Fibroblast of skin of right quadriceps (primary cell): ENCODE measurements around the gene SH3BP1.
"Not testable (repeated sequence)": the region's sequence is repeated elsewhere in the genome, so short reads cannot be mapped to it uniquely, and the experiment has no call there.

Experiments
- DNase-seq: peaks from one replicate; pipeline ENCODE4 v3.0.0-alpha.2; 2013

Gene SH3BP1

GRCh38 chr22:37639070-37639760, at the start of gene SH3BP1:
TSS of gene SH3BP1 (plus strand) at chr22:37639669. CDS start at chr22:37639788, 119 bp downstream.
- peak; percentile 32 for DNase-seq

GRCh38 chr22:37591081-37591480, 48.4 kb upstream of the SH3BP1 start:
- DNase-seq, result not testable (repeated sequence)

- no peak for DNase-seq
These were observed 47.6 kb upstream of the SH3BP1 start for GRCh38 chr22:37591823-37592404.

GRCh38 chr22:37594237-37594636, 45.2 kb upstream of the SH3BP1 start:
- no peak for DNase-seq

- no peak for DNase-seq
These were observed 40.3 kb upstream of the SH3BP1 start for GRCh38 chr22:37599153-37599552.

- no peak for DNase-seq
These were observed 38.3 kb upstream of the SH3BP1 start for GRCh38 chr22:37601203-37601539.

- peak; percentile 41 for DNase-seq
These were observed 37.7 kb upstream of the SH3BP1 start for GRCh38 chr22:37601540-37602442.

GRCh38 chr22:37602546-37603277, 36.8 kb upstream of the SH3BP1 start:
- not testable (repeated sequence) for DNase-seq

GRCh38 chr22:37604074-37604473, 35.4 kb upstream of the SH3BP1 start:
- no peak for DNase-seq

- no peak for DNase-seq
These were observed 34.6 kb upstream of the SH3BP1 start for GRCh38 chr22:37604875-37605274.

- DNase-seq, result peak; percentile 51
These were observed 32.2 kb upstream of the SH3BP1 start for GRCh38 chr22:37607010-37607934.

- no peak for DNase-seq
These were observed 31.5 kb upstream of the SH3BP1 start for GRCh38 chr22:37607935-37608476.

GRCh38 chr22:37608477-37609239, 30.8 kb upstream of the SH3BP1 start, which contains the start of gene GGA1:
TSS of gene GGA1 (plus strand) at chr22:37608834. CDS start at chr22:37608861, 27 bp downstream.
- peak; percentile 98 for DNase-seq

- DNase-seq, result peak; percentile 10
These were observed 30.0 kb upstream of the SH3BP1 start for GRCh38 chr22:37609240-37610152.

GRCh38 chr22:37610153-37610475, 29.4 kb upstream of the SH3BP1 start:
- DNase-seq, result not testable (repeated sequence)

GRCh38 chr22:37610480-37611129, 28.9 kb upstream of the SH3BP1 start:
- DNase-seq, result no peak

- DNase-seq, result no peak
These were observed 28.3 kb upstream of the SH3BP1 start for GRCh38 chr22:37611207-37611606.

GRCh38 chr22:37616201-37617083, 23.0 kb upstream of the SH3BP1 start:
- DNase-seq, result no peak
